Measurements from ENCODE around the gene B3GNT7. TPM values are rescaled to one million over a fixed set of nuclear protein-coding genes. Genes with fewer than 3 reads are reported as not detected.
"Not testable (repeated sequence)": the region's sequence is repeated elsewhere in the genome, so short reads cannot be mapped to it uniquely, and the experiment has no call there.

Gene B3GNT7
- polyA plus RNA-seq (2012; ENCODE audit: missing spikeins) = 1.5 TPM

- FAIRE-seq (peak; percentile 56), DNase-seq (ENCODE audit: insufficient read length) (peak; percentile 77)
- TF ChIP-seq POLR2A (IDR thresholded peaks at IDR 0.05; ENCODE audit: low read depth, low read length) (no peak), POLR2AphosphoS5 (IDR thresholded peaks at IDR 0.05; ENCODE audit: low read depth, low read length) (no peak), TAF1 (IDR thresholded peaks at IDR 0.05; ENCODE audit: borderline replicate concordance, low read depth, low read length) (no peak)
Measured at GRCh38 chr2:231395188-231396057, at the start of gene B3GNT7. Gene B3GNT7, plus strand, starts transcription at chr2:231395710. Its CDS starts 94 bp downstream, at chr2:231395804.

GRCh38 chr2:231347081-231347480 lies 48.4 kb upstream of the B3GNT7 start:
- DNase-seq (ENCODE audit: insufficient read length) = no peak
- no peak for FAIRE-seq
- no peak for TF ChIP-seq POLR2AphosphoS5 (IDR thresholded peaks at IDR 0.05; ENCODE audit: low read depth, low read length)
- TF ChIP-seq TAF1 (IDR thresholded peaks at IDR 0.05; ENCODE audit: borderline replicate concordance, low read depth, low read length) = no peak
- TF ChIP-seq POLR2A (IDR thresholded peaks at IDR 0.05; ENCODE audit: low read depth, low read length) = no peak

- TF ChIP-seq POLR2AphosphoS5 (IDR thresholded peaks at IDR 0.05; ENCODE audit: low read depth, low read length) (no peak), TAF1 (IDR thresholded peaks at IDR 0.05; ENCODE audit: borderline replicate concordance, low read depth, low read length) (no peak), POLR2A (IDR thresholded peaks at IDR 0.05; ENCODE audit: low read depth, low read length) (no peak)
- no peak for DNase-seq (ENCODE audit: insufficient read length)
- FAIRE-seq = no peak
Measured at GRCh38 chr2:231347638-231348037, 47.9 kb upstream of the B3GNT7 start.

GRCh38 chr2:231348173-231348572 lies 47.3 kb upstream of the B3GNT7 start:
- no peak for DNase-seq (ENCODE audit: insufficient read length)
- no peak for FAIRE-seq
- no peak for TF ChIP-seq TAF1 (IDR thresholded peaks at IDR 0.05; ENCODE audit: borderline replicate concordance, low read depth, low read length)
- no peak for TF ChIP-seq POLR2A (IDR thresholded peaks at IDR 0.05; ENCODE audit: low read depth, low read length)
- TF ChIP-seq POLR2AphosphoS5 (IDR thresholded peaks at IDR 0.05; ENCODE audit: low read depth, low read length) = no peak

- no peak for TF ChIP-seq TAF1 (IDR thresholded peaks at IDR 0.05; ENCODE audit: borderline replicate concordance, low read depth, low read length)
- TF ChIP-seq POLR2AphosphoS5 (IDR thresholded peaks at IDR 0.05; ENCODE audit: low read depth, low read length) = no peak
- TF ChIP-seq POLR2A (IDR thresholded peaks at IDR 0.05; ENCODE audit: low read depth, low read length) = no peak
- FAIRE-seq (no peak), DNase-seq (ENCODE audit: insufficient read length) (no peak)
Measured at GRCh38 chr2:231348704-231349373, 46.7 kb upstream of the B3GNT7 start.

GRCh38 chr2:231349374-231349735 lies 46.2 kb upstream of the B3GNT7 start:
- FAIRE-seq; DNase-seq (ENCODE audit: insufficient read length): not testable (repeated sequence)

- no peak for TF ChIP-seq POLR2A (IDR thresholded peaks at IDR 0.05; ENCODE audit: low read depth, low read length)
- TF ChIP-seq POLR2AphosphoS5 (IDR thresholded peaks at IDR 0.05; ENCODE audit: low read depth, low read length) = no peak
- TF ChIP-seq TAF1 (IDR thresholded peaks at IDR 0.05; ENCODE audit: borderline replicate concordance, low read depth, low read length) = no peak
- FAIRE-seq (no peak), DNase-seq (ENCODE audit: insufficient read length) (no peak)
Measured at GRCh38 chr2:231351648-231352047, 43.9 kb upstream of the B3GNT7 start.

GRCh38 chr2:231353469-231353868 lies 42.0 kb upstream of the B3GNT7 start:
- FAIRE-seq (no peak), DNase-seq (ENCODE audit: insufficient read length) (no peak)
- TF ChIP-seq POLR2AphosphoS5 (IDR thresholded peaks at IDR 0.05; ENCODE audit: low read depth, low read length) = no peak
- TF ChIP-seq POLR2A (IDR thresholded peaks at IDR 0.05; ENCODE audit: low read depth, low read length) = no peak
- TF ChIP-seq TAF1 (IDR thresholded peaks at IDR 0.05; ENCODE audit: borderline replicate concordance, low read depth, low read length) = no peak

GRCh38 chr2:231355508-231356465 lies 39.7 kb upstream of the B3GNT7 start:
- TF ChIP-seq TAF1 (IDR thresholded peaks at IDR 0.05; ENCODE audit: borderline replicate concordance, low read depth, low read length) (no peak), POLR2A (IDR thresholded peaks at IDR 0.05; ENCODE audit: low read depth, low read length) (no peak), POLR2AphosphoS5 (IDR thresholded peaks at IDR 0.05; ENCODE audit: low read depth, low read length) (no peak)
- FAIRE-seq (no peak), DNase-seq (ENCODE audit: insufficient read length) (no peak)

GRCh38 chr2:231356466-231356844 lies 39.1 kb upstream of the B3GNT7 start:
- no peak for TF ChIP-seq TAF1 (IDR thresholded peaks at IDR 0.05; ENCODE audit: borderline replicate concordance, low read depth, low read length)
- TF ChIP-seq POLR2A (IDR thresholded peaks at IDR 0.05; ENCODE audit: low read depth, low read length) = no peak
- no peak for TF ChIP-seq POLR2AphosphoS5 (IDR thresholded peaks at IDR 0.05; ENCODE audit: low read depth, low read length)
- FAIRE-seq = no peak
- no peak for DNase-seq (ENCODE audit: insufficient read length)

- no peak for TF ChIP-seq TAF1 (IDR thresholded peaks at IDR 0.05; ENCODE audit: borderline replicate concordance, low read depth, low read length)
- TF ChIP-seq POLR2AphosphoS5 (IDR thresholded peaks at IDR 0.05; ENCODE audit: low read depth, low read length) = no peak
- TF ChIP-seq POLR2A (IDR thresholded peaks at IDR 0.05; ENCODE audit: low read depth, low read length) = no peak
- FAIRE-seq (no peak), DNase-seq (ENCODE audit: insufficient read length) (no peak)
Measured at GRCh38 chr2:231357048-231357447, 38.5 kb upstream of the B3GNT7 start.
